ENCODE results near the gene NCOA7. TPM values are rescaled to one million over a fixed set of nuclear protein-coding genes. Genes with fewer than 3 reads are reported as not detected.

NCOA7 gene
- total RNA-seq, 2 donors from 2014 or later: 41.5 to 43.3 TPM

DNA sequence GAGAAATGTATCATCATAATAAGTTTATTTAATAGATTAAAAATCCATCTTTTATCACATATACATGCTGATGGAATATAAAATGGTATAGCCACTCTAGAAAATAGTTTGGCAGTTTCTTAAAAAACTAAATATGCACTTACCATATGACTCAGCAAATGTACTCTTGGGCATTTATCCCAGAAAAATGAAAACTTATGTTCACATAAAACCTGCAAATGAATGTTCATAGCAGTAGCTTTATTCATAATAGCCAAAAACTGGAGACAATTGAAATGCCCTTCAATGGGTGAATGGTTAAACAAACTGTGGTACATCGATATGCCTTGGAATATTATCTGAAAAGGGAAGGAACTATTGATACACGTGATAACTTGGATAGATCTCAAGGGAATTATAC is 6.4 kb upstream of the NCOA7 start:
- intact Hi-C loops (cut with DNase I): loop anchor here in 1 of 2 donors (5.0 kb wide), 1 partner anchor 173 kb away; the partner anchor contains the start of gene HINT3
- DNase-seq (ENCODE audit: low spot score): no peak

DNA sequence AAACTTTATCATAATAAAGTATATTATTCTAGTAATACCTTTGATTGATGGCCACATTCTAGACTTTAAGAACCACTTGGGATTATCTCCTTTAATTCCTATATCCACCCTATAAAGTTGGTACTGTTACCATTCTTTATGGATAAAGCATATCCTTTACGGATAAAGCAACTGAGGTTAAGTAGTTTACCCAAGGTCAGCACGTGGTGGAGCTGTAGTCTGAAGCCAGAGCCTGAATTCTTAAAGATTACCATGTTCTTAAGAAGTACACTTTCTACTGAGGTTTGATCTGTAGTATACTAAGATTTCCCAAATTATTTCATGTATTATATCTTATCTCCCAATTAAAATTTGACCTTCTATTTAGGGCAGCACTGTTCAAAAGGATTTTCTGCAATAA is 3.0 kb upstream of the NCOA7 start:
- intact Hi-C loops (cut with DNase I): no loop called here
- no peak for DNase-seq (ENCODE audit: low spot score)

DNA sequence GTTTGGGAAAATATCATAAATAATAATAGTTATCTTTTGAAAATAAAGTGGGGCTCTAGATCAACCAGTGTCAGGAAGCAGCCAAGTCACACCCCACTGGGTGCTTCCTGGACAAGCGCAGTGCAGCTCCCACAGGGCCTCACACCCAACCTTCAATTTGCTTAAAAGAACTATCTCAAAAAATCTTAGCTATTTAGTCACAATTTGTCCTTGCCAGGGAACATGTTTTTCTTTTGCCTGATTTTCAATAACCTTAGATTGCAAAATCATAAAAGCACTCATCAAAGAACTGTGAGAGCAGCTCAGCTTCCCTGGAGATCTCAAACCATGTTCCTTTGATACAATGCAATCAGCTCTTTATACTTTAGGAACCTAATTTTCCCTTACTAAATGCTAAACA is 1.6 kb upstream of the NCOA7 start:
- no peak for DNase-seq (ENCODE audit: low spot score)
- intact Hi-C loops (cut with DNase I): no loop called here

DNA sequence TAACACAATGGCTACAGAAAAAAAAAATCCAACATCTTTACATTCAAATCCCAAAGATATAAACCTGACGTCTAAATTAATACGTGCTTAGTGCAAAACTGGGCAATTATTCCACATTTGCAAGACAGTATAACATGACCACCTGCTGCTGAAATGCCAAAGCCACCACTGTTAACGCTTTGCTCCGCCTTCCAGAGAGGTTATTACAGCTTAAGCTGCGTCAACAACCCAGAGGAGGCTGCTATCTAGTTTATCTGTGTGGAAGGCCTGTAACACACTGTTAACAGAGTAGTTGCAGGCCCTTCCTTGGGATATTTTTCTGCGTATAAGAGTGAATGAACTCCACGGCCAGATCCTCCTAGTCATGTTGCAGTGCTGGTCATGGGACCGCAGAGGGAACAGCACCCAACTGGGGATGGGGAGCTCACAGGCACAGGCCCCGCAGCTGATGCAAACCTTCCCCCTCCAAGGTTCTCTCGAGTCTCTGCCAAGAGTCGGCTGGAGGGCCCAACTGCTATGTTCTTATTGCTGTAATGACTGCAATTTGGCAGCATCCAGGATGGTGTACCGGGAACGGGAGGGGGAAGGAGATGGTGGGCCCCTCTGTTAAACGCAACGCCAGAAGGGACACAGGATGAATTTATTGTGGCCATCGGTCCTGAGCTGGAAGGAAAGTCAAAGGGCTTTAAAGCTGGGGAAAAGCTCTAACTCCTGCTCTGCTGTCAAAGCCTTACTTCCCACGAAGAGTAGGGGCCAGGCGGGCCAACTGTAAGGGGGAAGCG is 993 bp upstream of the NCOA7 start:
- intact Hi-C loops (cut with DNase I): no loop called here
- peak; percentile 86 for DNase-seq (ENCODE audit: low spot score)

DNA sequence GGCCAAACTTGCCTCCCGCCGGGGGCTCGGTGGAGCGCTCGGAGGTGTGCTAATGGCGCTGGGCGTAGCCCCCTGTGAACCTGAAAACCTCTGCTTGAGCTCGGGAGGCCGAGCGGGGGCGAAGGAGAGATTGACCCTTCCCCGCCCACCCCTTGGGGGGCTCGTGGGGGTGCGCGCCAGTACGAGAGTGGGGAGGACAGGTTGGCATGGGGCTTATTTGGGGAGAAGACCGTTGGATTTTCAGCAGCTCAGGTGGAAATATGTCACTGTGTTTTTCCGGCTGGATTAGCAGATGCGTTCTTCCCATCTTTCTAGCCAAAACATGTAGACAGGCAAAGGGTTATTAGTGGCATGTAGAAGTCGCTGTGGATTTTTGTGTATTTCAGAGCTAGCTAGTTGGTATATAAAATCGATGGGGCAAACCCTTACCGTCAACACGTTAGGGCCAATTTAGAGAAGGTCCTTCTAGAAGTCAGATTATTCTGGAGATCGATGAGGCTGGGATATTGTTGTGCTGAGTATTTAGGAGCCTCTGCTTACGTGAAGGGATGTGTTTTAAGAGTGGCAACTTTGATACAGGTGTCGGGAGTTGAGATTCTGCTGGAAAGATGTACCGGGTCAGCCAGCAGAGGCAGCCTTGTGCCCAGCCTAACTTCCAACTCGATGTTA is 525 bp downstream of the NCOA7 start:
- intact Hi-C loops (cut with DNase I): no loop called here

DNA sequence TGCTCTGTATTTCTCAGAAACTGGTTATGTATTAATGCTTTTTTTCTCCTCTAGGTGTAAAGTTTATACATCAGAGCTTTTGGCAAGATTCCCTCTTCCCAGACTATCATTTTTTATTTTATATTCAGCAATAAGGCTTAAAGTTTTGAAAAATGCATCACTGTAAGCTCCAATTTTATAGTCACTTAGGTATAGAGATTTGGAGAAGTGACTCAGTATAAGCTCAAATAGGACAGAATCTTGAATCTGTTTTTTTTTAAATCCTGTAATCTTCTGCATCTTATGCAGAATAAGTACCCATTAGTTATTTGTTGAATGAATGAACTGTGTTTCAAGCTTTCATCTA is 1.0 kb downstream of the NCOA7 start:
- intact Hi-C loops (cut with DNase I): no loop called here
- DNase-seq (ENCODE audit: low spot score): no peak

More for the DNA sequence above, 525 bp downstream of the NCOA7 start:
- DNase-seq (ENCODE audit: low spot score): no peak

DNA sequence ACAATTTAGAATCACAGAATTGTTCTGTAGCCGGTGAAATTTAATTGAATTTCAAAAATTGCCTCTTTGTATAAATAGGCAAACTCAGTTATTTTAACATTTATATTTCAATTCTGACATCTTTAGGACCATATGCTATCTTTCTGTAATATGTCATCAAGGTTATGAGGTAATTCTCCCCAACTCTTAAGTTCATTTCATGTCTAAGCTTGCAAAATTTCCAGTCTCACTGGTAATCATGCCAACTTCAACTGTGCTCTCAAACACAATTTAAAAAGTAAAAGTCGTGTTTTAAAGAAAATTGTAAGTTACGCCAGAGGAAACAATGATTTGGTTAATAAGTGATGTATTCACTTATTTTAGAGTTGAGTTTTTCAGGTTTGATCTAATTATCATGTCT is 1.4 kb downstream of the NCOA7 start:
- DNase-seq (ENCODE audit: low spot score): no peak
- intact Hi-C loops (cut with DNase I): no loop called here

DNA sequence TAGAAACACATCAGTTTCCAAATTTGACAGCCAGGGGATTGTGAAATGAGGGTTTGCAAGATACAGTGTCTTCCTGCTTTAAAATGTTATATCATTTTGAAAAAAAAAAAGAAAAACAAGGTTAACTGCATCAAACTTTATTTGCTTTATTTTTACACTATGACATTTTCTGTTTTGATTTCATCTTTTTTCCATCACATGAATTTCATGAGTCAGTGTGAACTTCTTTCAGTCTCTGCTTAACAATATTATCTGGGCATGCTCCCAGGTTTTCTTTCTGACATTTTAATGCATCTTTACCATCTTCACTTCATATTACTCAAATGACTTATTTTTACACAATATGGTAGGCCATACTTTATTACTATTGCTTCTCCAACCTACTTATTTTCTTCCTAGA is 1.9 kb downstream of the NCOA7 start:
- intact Hi-C loops (cut with DNase I): no loop called here
- DNase-seq (ENCODE audit: low spot score): no peak

DNA sequence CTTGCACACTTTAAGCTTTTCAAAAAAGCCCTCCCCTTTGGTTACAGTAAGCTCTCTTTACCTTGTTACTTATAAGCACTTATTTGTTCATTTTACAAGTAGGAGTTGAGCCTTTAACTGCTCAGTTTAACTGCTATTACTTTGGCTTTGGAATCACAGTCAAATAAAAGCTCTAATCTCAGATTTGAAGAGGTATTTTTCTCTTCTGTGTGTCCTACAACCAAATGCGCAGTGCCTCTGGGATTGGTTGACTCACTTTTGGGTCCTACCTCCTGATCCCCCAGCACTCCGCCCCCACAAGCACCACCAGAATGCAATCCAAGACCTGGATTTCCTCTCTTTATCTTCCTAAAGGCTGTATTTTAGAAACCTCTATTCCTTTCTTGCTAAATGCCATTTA is 2.5 kb downstream of the NCOA7 start:
- DNase-seq (ENCODE audit: low spot score): no peak
- intact Hi-C loops (cut with DNase I): no loop called here

DNA sequence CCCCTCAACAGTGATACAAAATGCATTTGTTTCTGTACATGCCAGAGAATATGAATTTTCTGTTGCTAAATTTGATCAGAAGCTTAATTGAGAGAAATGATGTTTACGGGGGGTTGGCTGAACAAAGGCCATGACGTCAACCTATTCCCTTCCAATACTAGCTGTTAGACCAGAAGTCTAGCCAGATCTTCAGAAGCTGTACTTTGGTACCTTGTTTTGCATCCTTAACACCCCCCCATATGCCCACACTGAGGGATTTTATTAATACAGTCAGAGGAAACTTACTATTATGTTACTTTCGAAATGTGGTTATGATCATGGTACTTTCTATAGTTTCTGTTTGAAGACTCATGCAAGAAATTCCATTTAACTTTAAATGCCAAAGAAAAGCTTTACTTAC is 3.1 kb downstream of the NCOA7 start:
- intact Hi-C loops (cut with DNase I): no loop called here
- no peak for DNase-seq (ENCODE audit: low spot score)

DNA sequence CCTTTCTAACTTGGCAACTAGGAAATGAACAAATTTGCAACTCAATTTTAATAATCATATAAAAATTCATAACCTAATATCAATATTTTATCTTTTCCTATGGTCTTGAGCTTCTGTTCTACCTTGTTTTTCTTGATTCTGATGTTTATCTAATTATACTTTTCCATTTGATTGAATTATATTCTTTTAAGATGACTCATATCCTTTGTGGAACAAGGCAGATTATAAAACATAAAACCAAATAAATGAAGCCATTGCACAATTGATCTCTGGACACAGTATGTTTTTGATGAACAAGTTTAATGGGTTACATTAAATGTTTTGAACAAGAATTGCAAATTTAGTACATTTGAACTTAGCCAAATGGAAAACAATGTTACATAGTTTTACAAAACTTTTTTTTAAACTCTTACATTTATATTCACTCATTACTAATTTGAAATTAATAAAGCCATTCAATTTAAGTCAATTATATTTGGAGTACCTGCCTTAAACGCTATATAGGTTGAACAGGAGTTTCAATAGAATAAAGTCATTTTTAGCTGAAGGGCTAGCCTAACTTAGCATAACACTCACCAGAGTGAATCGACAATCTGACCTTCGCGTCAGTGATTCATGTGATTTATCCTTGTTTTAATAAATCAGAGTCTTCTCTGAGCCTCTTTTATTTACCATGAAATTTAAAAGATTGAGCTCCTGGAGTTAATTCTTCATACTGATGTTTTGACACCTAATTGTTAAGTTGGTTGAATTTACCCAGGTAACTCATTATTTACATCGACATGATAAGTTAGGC is 3.8 kb downstream of the NCOA7 start:
- DNase-seq (ENCODE audit: low spot score): no peak
- intact Hi-C loops (cut with DNase I): no loop called here

DNA sequence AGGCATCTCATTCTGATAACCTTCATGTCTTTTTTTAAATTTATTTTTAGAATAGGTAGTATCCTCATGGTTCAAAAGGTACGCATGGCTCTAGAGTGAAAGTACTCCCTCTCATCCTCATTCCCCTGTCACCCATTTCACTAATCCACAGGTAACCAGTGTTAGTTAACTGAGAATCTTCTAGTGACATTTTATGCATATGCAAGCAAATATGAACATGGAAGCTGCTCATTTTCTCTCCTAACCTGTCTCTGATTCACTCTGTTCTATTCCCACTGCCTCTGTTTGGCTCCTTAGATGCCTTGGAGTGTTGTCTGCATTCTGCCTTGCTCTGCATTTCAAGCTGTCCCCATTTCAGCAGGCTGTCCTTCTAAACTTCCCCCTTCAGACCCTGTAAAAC is 4.5 kb downstream of the NCOA7 start:
- intact Hi-C loops (cut with DNase I): no loop called here
- no peak for DNase-seq (ENCODE audit: low spot score)

DNA sequence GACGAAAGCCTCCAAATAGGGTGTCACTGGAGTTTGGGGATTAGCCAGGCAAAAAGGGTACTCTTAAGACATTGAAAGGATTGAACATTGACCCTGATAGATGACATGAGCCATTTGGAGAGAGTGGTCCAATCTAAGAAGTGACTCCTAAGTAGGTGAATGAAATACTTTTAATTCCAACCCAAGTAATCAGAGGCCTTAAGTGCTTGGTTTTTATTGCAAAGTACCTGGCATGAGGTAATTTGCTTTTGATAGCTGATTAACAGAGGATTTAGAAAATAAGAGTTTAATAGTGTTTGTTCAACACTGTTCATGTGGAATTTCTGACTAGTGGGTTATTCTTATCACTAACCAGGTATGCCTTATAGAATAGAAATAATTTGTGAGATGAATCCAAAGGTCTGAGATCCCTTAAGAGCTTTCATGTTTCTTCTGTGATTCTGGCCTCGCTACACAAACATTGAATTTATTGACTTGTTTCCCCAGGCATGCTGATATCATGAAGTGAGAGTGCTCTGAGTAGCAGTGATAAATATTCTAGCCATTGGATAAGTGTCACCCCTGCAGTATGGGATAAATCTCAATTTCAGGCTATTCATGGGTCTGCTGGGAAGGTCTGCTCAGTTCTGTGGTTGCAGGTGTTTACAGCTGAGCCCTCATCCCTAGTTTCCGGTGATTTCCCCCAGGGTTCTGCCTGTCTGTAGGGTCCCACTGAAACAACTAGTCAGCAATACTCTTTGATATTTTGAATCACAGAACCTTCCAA is 6.5 kb downstream of the NCOA7 start:
- no peak for DNase-seq (ENCODE audit: low spot score)
- intact Hi-C loops (cut with DNase I): no loop called here

DNA sequence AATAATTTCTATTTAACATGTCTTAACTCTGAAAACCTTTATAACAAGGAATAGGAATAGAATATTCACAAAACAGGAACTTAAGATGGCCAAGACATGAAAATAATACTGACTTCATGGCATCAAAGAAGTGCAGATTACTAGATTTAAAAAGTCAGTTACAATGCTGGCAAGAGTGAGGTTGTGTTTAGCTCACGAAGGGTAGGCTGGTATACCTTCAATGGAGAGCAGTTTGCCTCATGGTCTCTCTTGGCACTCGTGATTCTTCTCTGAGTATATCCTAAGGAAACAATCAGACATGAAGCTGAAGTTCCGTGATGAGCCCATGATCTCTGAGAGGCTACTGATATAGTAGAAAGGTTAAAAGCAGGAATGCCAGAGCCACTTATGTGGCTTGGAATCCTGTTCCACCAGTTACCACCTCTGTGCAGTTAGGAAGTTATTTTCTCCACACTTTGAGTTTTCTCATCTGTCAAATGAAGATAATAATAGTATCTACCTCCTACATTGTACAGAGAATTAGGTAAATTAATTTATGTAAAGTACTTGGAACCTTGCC is 7.2 kb downstream of the NCOA7 start:
- intact Hi-C loops (cut with DNase I): no loop called here

DNA sequence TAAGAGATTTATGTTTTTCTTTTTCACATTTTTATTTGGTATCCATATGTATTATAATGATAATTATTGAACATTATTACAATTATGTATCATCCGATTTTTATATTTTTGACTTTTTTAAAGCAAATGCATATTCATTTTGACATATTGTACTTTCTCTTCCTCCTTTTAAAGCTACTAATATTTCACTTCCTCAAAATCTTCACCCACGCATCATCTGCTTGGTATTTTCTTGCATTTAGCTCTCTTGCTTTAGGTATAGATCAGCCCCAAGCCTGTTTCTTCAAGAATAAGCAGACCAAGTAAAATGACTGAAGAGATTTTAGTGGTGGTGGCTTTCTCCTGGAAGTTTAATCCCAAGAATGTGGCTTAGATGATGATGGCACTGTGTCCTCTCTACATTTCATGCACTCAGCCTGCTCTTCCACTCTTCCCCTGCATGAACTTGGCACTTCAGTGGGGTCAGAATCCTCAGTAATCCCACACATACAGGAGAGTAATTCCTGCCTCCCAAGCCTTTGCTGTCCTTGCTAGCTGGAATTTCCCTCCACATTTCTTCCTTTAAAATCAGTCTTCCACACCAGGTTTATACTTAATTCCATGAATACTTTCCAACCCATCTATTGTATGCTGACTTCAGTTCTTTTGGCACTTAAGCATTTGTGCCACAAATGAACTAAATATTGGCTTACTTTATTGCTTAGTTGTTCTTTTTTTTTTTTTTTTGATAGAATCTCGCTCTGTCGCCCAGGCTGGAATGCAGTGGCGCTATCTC is 8.2 kb downstream of the NCOA7 start:
- DNase-seq (ENCODE audit: low spot score): no peak
- intact Hi-C loops (cut with DNase I): no loop called here

More for the DNA sequence above, 7.2 kb downstream of the NCOA7 start:
- no peak for DNase-seq (ENCODE audit: low spot score)

DNA sequence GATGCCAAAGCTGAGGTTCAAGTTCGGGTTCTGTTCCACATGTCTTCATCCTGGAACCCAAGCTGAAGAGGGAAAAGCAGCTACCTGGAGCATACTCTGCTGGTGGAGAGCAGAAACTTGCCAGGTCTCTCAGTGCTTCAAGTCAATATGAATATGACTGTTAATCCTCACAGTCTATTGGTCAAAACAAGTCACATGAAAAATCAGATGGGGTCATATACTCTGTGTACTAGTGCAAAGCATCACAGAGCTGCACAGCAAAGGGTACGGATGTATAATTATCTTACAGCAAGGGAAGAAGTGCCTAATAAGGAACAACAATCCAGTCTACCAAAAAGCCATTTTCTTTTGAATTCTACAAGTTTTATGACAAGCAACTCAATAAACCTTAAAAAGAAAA is 11.6 kb downstream of the NCOA7 start:
- DNase-seq (ENCODE audit: low spot score): no peak
- intact Hi-C loops (cut with DNase I): no loop called here

DNA sequence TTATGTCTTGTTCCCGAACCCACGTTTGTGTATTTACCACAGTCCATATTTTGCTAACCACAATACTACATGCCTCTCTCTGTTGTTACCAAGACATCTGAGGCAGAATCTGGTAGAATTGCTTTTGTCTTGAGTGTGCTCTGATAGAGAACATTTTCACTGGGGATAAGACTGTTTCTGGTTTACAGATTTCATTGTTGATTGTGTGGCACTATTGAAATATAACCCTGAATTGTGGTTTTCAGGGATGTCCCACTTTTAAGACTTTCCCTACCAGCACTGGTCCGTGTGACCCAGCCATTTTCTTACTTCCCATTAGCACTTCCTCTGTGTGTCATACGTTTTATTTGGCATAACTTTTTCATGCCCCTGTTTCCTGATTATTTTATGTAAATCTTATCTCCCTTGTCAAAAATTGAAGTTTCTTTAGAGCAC is 12.2 kb downstream of the NCOA7 start:
- DNase-seq (ENCODE audit: low spot score): no peak
- intact Hi-C loops (cut with DNase I): no loop called here

DNA sequence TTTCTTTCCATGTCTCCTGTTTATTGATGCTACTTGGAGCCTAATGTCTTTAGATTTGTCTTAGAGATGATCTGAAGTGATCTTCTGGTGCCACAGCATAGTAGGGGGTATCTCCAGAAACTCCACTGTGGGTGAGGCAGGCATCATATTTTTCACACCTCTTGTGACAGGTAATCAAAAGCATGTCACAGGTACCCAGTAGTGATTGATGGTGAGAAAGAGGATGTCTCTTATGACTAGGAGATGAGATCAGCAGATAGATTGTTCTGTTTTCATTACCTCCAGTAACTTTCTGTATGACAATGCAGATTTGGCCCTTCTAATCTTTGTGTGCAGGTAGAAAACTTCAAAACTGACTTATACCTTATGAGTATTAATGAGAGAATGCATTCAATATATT is 13.5 kb downstream of the NCOA7 start:
- intact Hi-C loops (cut with DNase I): no loop called here
- no peak for DNase-seq (ENCODE audit: low spot score)
